Retinal pigment epithelial cell (primary cell): Measurements from ENCODE around the gene RBMS3.
A peak's percentile ranks its signal among the peaks of the same experiment; 100 is the strongest.
"Not testable (repeated sequence)": the region's sequence is repeated elsewhere in the genome, so short reads cannot be mapped to it uniquely, and the experiment has no call there.

ENCODE experiments used
- DNase-seq: peaks from one replicate; pipeline ENCODE4 v3.0.0-alpha.2; 2010; ENCODE audit warnings: low read depth
- H3K4me3 ChIP-seq: 2 replicates; pipeline ENCODE4 v1.5.1; 2011; ENCODE audit warnings: mild to moderate bottlenecking, low read length, control low read depth, moderate library complexity
- CTCF ChIP-seq: conservative IDR thresholded peaks from 2 replicates; pipeline ENCODE4 v1.5.1; 2011; ENCODE audit warnings: low read depth, low read length, control low read depth, inconsistent platforms

The RBMS3 gene

GRCh38 chr3:30024466-30024865, 743.6 kb downstream of the RBMS3 start:
- no peak for DNase-seq
- H3K4me3 ChIP-seq, result no peak overlapping the region
- TF ChIP-seq CTCF, result no peak

GRCh38 chr3:30026851-30027250, 746.0 kb downstream of the RBMS3 start:
- H3K4me3 ChIP-seq, result no peak overlapping the region
- no peak for DNase-seq
- no peak for TF ChIP-seq CTCF

- DNase-seq, result no peak
- no peak for TF ChIP-seq CTCF
- H3K4me3 ChIP-seq, result no peak overlapping the region
Measured at GRCh38 chr3:30034246-30034991, 753.5 kb downstream of the RBMS3 start.

GRCh38 chr3:30035935-30036567, 755.2 kb downstream of the RBMS3 start:
- no peak for DNase-seq
- no peak overlapping the region for H3K4me3 ChIP-seq
- TF ChIP-seq CTCF, result no peak

GRCh38 chr3:30040126-30040525, 759.3 kb downstream of the RBMS3 start:
- DNase-seq, result no peak
- no peak for TF ChIP-seq CTCF
- H3K4me3 ChIP-seq, result no peak overlapping the region

- H3K4me3 ChIP-seq, DNase-seq: not testable (repeated sequence)
Measured at GRCh38 chr3:30041481-30041880, 760.6 kb downstream of the RBMS3 start.

- peak; percentile 76 for TF ChIP-seq CTCF
- H3K4me3 ChIP-seq, result no peak overlapping the region
- DNase-seq, result peak; percentile 37
Measured at GRCh38 chr3:30042274-30042859, 761.5 kb downstream of the RBMS3 start.
